GM23338 (cell line): ENCODE results near the gene FANCC. TPM values are rescaled to one million over a fixed set of nuclear protein-coding genes. Genes with fewer than 3 reads are reported as not detected.

Experiments
- ATAC-seq: fragments of 200-7000 bp; cut with Tn5 transposase; 3 replicates; pipeline ENCODE4 v1.9.1; 2020
- DNase-seq: peaks from one replicate; pipeline ENCODE4 v3.0.0-alpha.2; 2015; ENCODE audit warnings: low spot score
- H2AFZ ChIP-seq: fragments of 200-600 bp; sonication (generic); 2 replicates; pipeline ENCODE4 v1.8.0; 2016; ENCODE audit warnings: antibody characterized with exemption, mild to moderate bottlenecking, moderate library complexity
- H3F3A ChIP-seq: fragments of 200-600 bp; sonication (generic); replicated peaks from 2 replicates; pipeline ENCODE4 v1.8.0; 2017; ENCODE audit warnings: antibody characterized with exemption, mixed run types, low read depth
- H3K27ac ChIP-seq: fragments of 200-600 bp; sonication (generic); 2 replicates; pipeline ENCODE4 v1.6.1; 2016; ENCODE audit warnings: low read depth
- H3K27me3 ChIP-seq: fragments of 200-600 bp; sonication (generic); 2 replicates; pipeline ENCODE4 v1.8.0; 2016; ENCODE audit warnings: mild to moderate bottlenecking, mixed run types, moderate library complexity; ENCODE audit not compliant: insufficient read depth
- H3K36me3 ChIP-seq: fragments of 200-600 bp; sonication (generic); 2 replicates; pipeline ENCODE4 v1.8.0; 2016; ENCODE audit warnings: mild to moderate bottlenecking; ENCODE audit not compliant: insufficient read depth
- H3K4me1 ChIP-seq: fragments of 200-600 bp; sonication (generic); 2 replicates; pipeline ENCODE4 v1.8.0; 2016; ENCODE audit warnings: mild to moderate bottlenecking, moderate library complexity; ENCODE audit not compliant: insufficient read depth
- H3K4me2 ChIP-seq: fragments of 200-600 bp; sonication (generic); 2 replicates; pipeline ENCODE4 v1.7.1; 2017; ENCODE audit warnings: mixed run types
- H3K4me3 ChIP-seq: fragments of 200-600 bp; sonication (generic); 2 replicates; pipeline ENCODE4 v1.6.1; 2016; ENCODE audit warnings: mixed run types
- H3K79me2 ChIP-seq: fragments of 200-600 bp; sonication (generic); replicated peaks from 2 replicates; pipeline ENCODE4 v1.8.0; 2017; ENCODE audit warnings: mild to moderate bottlenecking; ENCODE audit not compliant: insufficient read depth
- H3K9me2 ChIP-seq: fragments of 200-600 bp; sonication (generic); 2 replicates; pipeline ENCODE4 v1.8.0; 2017; ENCODE audit not compliant: insufficient read depth
- H4K20me1 ChIP-seq: fragments of 200-600 bp; sonication (generic); replicated peaks from 2 replicates; pipeline ENCODE4 v1.8.0; 2017; ENCODE audit warnings: mild to moderate bottlenecking; ENCODE audit not compliant: insufficient read depth
- H3K27ac Mint-ChIP-seq: 2 replicates; pipeline ENCODE4 v1.8.0; 2020; ENCODE audit warnings: inconsistent platforms, mild to moderate bottlenecking, moderate library complexity, mixed read lengths
- H3K27me3 Mint-ChIP-seq: 3 replicates; pipeline ENCODE4 v1.8.0; 2022; ENCODE audit warnings: low read depth, mild to moderate bottlenecking, moderate library complexity, mixed read lengths, inconsistent platforms; ENCODE audit not compliant: insufficient read depth, poor library complexity
- H3K36me3 Mint-ChIP-seq: 3 replicates; pipeline ENCODE4 v1.8.0; 2021; ENCODE audit warnings: low read depth, mild to moderate bottlenecking, inconsistent platforms, moderate library complexity, mixed read lengths
- H3K4me1 Mint-ChIP-seq: 3 replicates; pipeline ENCODE4 v1.8.0; 2020; ENCODE audit warnings: mild to moderate bottlenecking, inconsistent platforms, mixed read lengths
- H3K4me3 Mint-ChIP-seq: 3 replicates; pipeline ENCODE4 v1.8.0; 2021; ENCODE audit warnings: moderate library complexity, mild to moderate bottlenecking, inconsistent platforms, mixed read lengths
- H3K9me3 Mint-ChIP-seq: 3 replicates; pipeline ENCODE4 v1.8.0; 2020; ENCODE audit warnings: moderate library complexity, mild to moderate bottlenecking, inconsistent platforms, mixed read lengths
- CTCF ChIP-seq, 2 experiments: fragments of 200-600 bp in 1 of 2; sonication (generic) in 1 of 2; conservative IDR thresholded peaks; 2 replicates each; pipeline versions ENCODE4 v1.5.1 to v1.6.1; 2016 to 2017; ENCODE audit warnings: antibody characterized with exemption in 2 of 2, low read depth in 2 of 2, mild to moderate bottlenecking in 2 of 2, moderate library complexity in 1 of 2
- NANOG ChIP-seq: IDR thresholded peaks from 2 replicates; pipeline ENCODE4 v1.6.1; 2016; ENCODE audit warnings: antibody characterized with exemption, borderline replicate concordance
- POLR2AphosphoS5 ChIP-seq: IDR thresholded peaks from 2 replicates; pipeline ENCODE4 v1.6.1; 2016; ENCODE audit warnings: antibody characterized with exemption, low read depth
- ZNF114 ChIP-seq: fragments of 250-450 bp; sonication (Bioruptor Pico); IDR thresholded peaks from 2 replicates; pipeline ENCODE4 v1.5.0; 2020; ENCODE audit warnings: mild to moderate bottlenecking, moderate library complexity
- ZNF462 ChIP-seq: fragments of 250-450 bp; sonication (Bioruptor Pico); IDR thresholded peaks from 2 replicates; pipeline ENCODE4 v1.5.0; 2020; ENCODE audit warnings: mild to moderate bottlenecking, moderate library complexity
- polyA plus RNA-seq: library from polyadenylated mRNA; unstranded; fragments of >200 nt; fragmentation: Nextera tagmentation; extraction: Ambion mirVana; gene quantifications from 2 replicates; pipeline ENCODE4 v1.2.1, GENCODE V29; 2016
- total RNA-seq: library from RNA; depleted of rRNA; stranded (reverse); fragments of >200 nt; shearing (Covaris generic); gene quantifications from 2 replicates; pipeline ENCODE4 v1.2.3, GENCODE V29; 2014

The FANCC gene
- total and polyA plus RNA-seq, 2 experiments from 2014 or later, result 7.8 to 18.1 TPM

GRCh38 chr9:95070549-95071021, 246.9 kb downstream of the FANCC start:
- TF ChIP-seq CTCF (conservative IDR thresholded peaks at IDR 0.05; ENCODE audit: low read depth in 2 of 2) (0 out of 4 replicates have a peak, but pooled peaks of 1 of the 2 experiments have one; percentile 17), POLR2AphosphoS5 (no peak)
- Histone ChIP-seq H3K36me3 (no peaks in the 10 kb centered on the region), H3K4me2 (no peak overlapping the region), H4K20me1 (no peaks in the 10 kb centered on the region; the same call in 1 of the 2 replicates), H3K4me1 (peaks cover 11% of the 10 kb centered on the region), H3F3A (no peaks in the 10 kb centered on the region), H3K27me3 (no peaks in the 10 kb centered on the region), H3K79me2 (no peaks in the 10 kb centered on the region), H3K4me3 (no peak overlapping the region), H3K9me2 (no peaks in the 10 kb centered on the region), H2AFZ (no peak overlapping the region), H3K27ac (no peak overlapping the region)
- DNase-seq (no peak), ATAC-seq (peak; percentile 53)
- no peaks in the 10 kb centered on the region for H3K36me3 Mint-ChIP-seq
- H3K4me3 Mint-ChIP-seq, result no peak overlapping the region
- no peaks in the 10 kb centered on the region for H3K9me3 Mint-ChIP-seq
- no peak overlapping the region for H3K27ac Mint-ChIP-seq
- peaks cover 3% of the 10 kb centered on the region for H3K27me3 Mint-ChIP-seq
- H3K4me1 Mint-ChIP-seq, result peaks cover 15% of the 10 kb centered on the region

- no peaks in the 10 kb centered on the region; the same call in 1 of the 2 replicates for H4K20me1 ChIP-seq
- no peaks in the 10 kb centered on the region for H3K27me3 ChIP-seq
- ATAC-seq (no peak), DNase-seq (no peak)
- Mint-ChIP-seq H3K4me3 (no peak overlapping the region), H3K4me1 (peaks cover 21% of the 10 kb centered on the region), H3K27me3 (peaks cover 5% of the 10 kb centered on the region), H3K36me3 (no peaks in the 10 kb centered on the region), H3K9me3 (no peaks in the 10 kb centered on the region), H3K27ac (no peak overlapping the region)
- no peak overlapping the region for H3K4me3 ChIP-seq
- no peak overlapping the region for H2AFZ ChIP-seq
- H3F3A ChIP-seq, result no peaks in the 10 kb centered on the region
- H3K79me2 ChIP-seq, result no peaks in the 10 kb centered on the region
- H3K9me2 ChIP-seq, result no peaks in the 10 kb centered on the region
- no peaks in the 10 kb centered on the region for H3K36me3 ChIP-seq
- no peak overlapping the region for H3K27ac ChIP-seq
- H3K4me2 ChIP-seq, result no peak overlapping the region
- peaks cover 11% of the 10 kb centered on the region for H3K4me1 ChIP-seq
- no peak for TF ChIP-seq CTCF (conservative IDR thresholded peaks at IDR 0.05; ENCODE audit: low read depth in 2 of 2)
- TF ChIP-seq POLR2AphosphoS5, result no peak
These were observed 249.6 kb downstream of the FANCC start for GRCh38 chr9:95067897-95068296.

- no peaks in the 10 kb centered on the region for H3K79me2 ChIP-seq
- H3K4me1 Mint-ChIP-seq, result peaks cover 27% of the 10 kb centered on the region
- H3K4me3 Mint-ChIP-seq, result no peak overlapping the region
- H3K27ac ChIP-seq, result no peak overlapping the region
- H3K27me3 ChIP-seq, result no peaks in the 10 kb centered on the region
- H4K20me1 ChIP-seq, result no peaks in the 10 kb centered on the region; the same call in 1 of the 2 replicates
- no peak for ATAC-seq
- H3K9me3 Mint-ChIP-seq, result no peaks in the 10 kb centered on the region
- H3K27ac Mint-ChIP-seq, result no peak overlapping the region
- H3K4me1 ChIP-seq, result peaks cover 11% of the 10 kb centered on the region
- no peaks in the 10 kb centered on the region for H3F3A ChIP-seq
- H3K27me3 Mint-ChIP-seq, result peaks cover 8% of the 10 kb centered on the region
- H3K4me3 ChIP-seq, result no peak overlapping the region
- H2AFZ ChIP-seq, result no peak overlapping the region
- no peaks in the 10 kb centered on the region for H3K36me3 ChIP-seq
- H3K4me2 ChIP-seq, result no peak overlapping the region
- H3K9me2 ChIP-seq, result no peaks in the 10 kb centered on the region
- no peak for DNase-seq
- no peaks in the 10 kb centered on the region for H3K36me3 Mint-ChIP-seq
- TF ChIP-seq ZNF462 (CRISPR knock-in tag), result no peak
- no peak for TF ChIP-seq NANOG
- no peak for TF ChIP-seq ZNF114 (CRISPR knock-in tag)
These were observed 250.5 kb downstream of the FANCC start for GRCh38 chr9:95067057-95067456.
